Neural cell (in vitro differentiated cells): ENCODE data around the gene ZNF18.

Experiments used
- CTCF ChIP-seq: fragments of 450-650 bp; IDR thresholded peaks from 2 replicates; pipeline ENCODE4 v1.5.1; 2014; ENCODE audit warnings: antibody characterized with exemption, mild to moderate bottlenecking, moderate library complexity; ENCODE audit not compliant: poor library complexity, severe bottlenecking
- EP300 ChIP-seq: fragments of 450-650 bp; conservative IDR thresholded peaks from 2 replicates; pipeline ENCODE4 v1.6.1; 2014; ENCODE audit warnings: antibody characterized with exemption, mild to moderate bottlenecking, moderate library complexity; ENCODE audit not compliant: poor library complexity, severe bottlenecking
- POLR2AphosphoS5 ChIP-seq: IDR thresholded peaks from 2 replicates; pipeline ENCODE4 v1.6.1; 2012
- RAD21 ChIP-seq: fragments of 450-650 bp; conservative IDR thresholded peaks from 2 replicates; pipeline ENCODE4 v1.6.1; 2014; ENCODE audit warnings: antibody characterized with exemption, mild to moderate bottlenecking, moderate library complexity
- REST ChIP-seq: IDR thresholded peaks from 2 replicates; pipeline ENCODE4 v1.6.1; 2012; ENCODE audit warnings: borderline replicate concordance

GRCh38 chr17:12040478-12040877 is 43.2 kb upstream of the ZNF18 start:
- TF ChIP-seq CTCF, result no peak
- TF ChIP-seq POLR2AphosphoS5, result no peak
- TF ChIP-seq REST, result no peak
- TF ChIP-seq EP300, result no peak
- no peak for TF ChIP-seq RAD21
